HepG2 (cell line): Measurements from ENCODE around the gene OSBPL2. TPM values are rescaled to one million over a fixed set of nuclear protein-coding genes. Genes with fewer than 3 reads are reported as not detected.

Experiments
- ATAC-seq: fragments of 200-7000 bp; cut with Tn5 transposase; 3 replicates; pipeline ENCODE4 v1.9.1; 2020; ENCODE audit warnings: mild to moderate bottlenecking, moderate library complexity
- BruUV-seq: library from RNA; stranded (reverse); fragments of 400-500 nt; replicated peaks from 2 replicates; lab custom pipeline; 2021; lab: Mats Ljungman, UMichigan
- CTCF ChIA-PET: fragments of 300-600 bp; formaldehyde crosslinking; extraction: SDS; loops from one replicate; lab custom pipeline; 2021; ENCODE audit warnings: low total read pairs, inconsistent platforms, low intra/inter-chr PET ratio; lab: Yijun Ruan, JAX
- POLR2A ChIA-PET: fragments of 350-600 bp; sonication (Branson Sonifier 250); formaldehyde crosslinking; loops from one replicate; lab custom pipeline; 2020; ENCODE audit warnings: antibody characterized with exemption, inconsistent platforms; lab: Yijun Ruan, JAX
- DNase-seq: peaks from one replicate; pipeline ENCODE4 v3.0.0-alpha.2; 2015; ENCODE audit warnings: low spot score
- FAIRE-seq: peaks from 3 replicates; lab custom pipeline; 2011; peaks lifted over from hg19 to GRCh38; lab: Jason Lieb, UNC
- H2AFZ ChIP-seq: one replicate; pipeline ENCODE4 v1.6.1; 2011; ENCODE audit warnings: low read length, inconsistent platforms
- H3K27ac ChIP-seq: fragments of 300-600 bp; 3 replicates; pipeline ENCODE4 v1.8.0; 2011; ENCODE audit warnings: mixed run types, mild to moderate bottlenecking, mixed read lengths, low read length, inconsistent platforms; ENCODE audit not compliant: insufficient read depth; ENCODE audit errors: extremely low read length
- H3K27me3 ChIP-seq, 2 experiments: fragments of 200-600 bp in 1 of 2; 2 replicates in 1 of 2; 3 replicates in 1 of 2; pipeline versions ENCODE4 v1.6.0 to v1.8.0; 2011; ENCODE audit warnings: low read length in 2 of 2, mild to moderate bottlenecking in 2 of 2, moderate library complexity in 2 of 2, inconsistent platforms in 1 of 2; ENCODE audit not compliant: insufficient read depth in 2 of 2, control insufficient read depth in 1 of 2
- H3K36me3 ChIP-seq, 2 experiments: fragments of 200-600 bp in 1 of 2; replicated peaks in 1 of 2; 2 replicates in 1 of 2; 3 replicates in 1 of 2; pipeline versions ENCODE4 v1.5.1 to v1.8.0; 2011; ENCODE audit warnings: low read length in 2 of 2, inconsistent platforms in 1 of 2; ENCODE audit not compliant: insufficient read depth in 2 of 2, control insufficient read depth in 1 of 2
- H3K4me1 ChIP-seq: 2 replicates; pipeline ENCODE4 v1.5.1; 2012; ENCODE audit warnings: low read length, inconsistent platforms; ENCODE audit not compliant: insufficient read depth
- H3K4me2 ChIP-seq: 2 replicates; pipeline ENCODE4 v1.6.0; 2011; ENCODE audit warnings: low read depth, low read length, inconsistent platforms
- H3K4me3 ChIP-seq, 3 experiments: fragments of 200-600 bp in 1 of 3; sonication (generic), shearing (Covaris generic) in 1 of 3; replicated peaks in 1 of 3; 2 replicates each; pipeline ENCODE4 v1.5.1; 2011 to 2016; ENCODE audit warnings: low read length in 3 of 3, inconsistent platforms in 2 of 3, low read depth in 2 of 3, mild to moderate bottlenecking in 2 of 3, control low read depth in 1 of 3, mixed read lengths in 1 of 3; ENCODE audit not compliant: insufficient read depth in 1 of 3
- H3K79me2 ChIP-seq: one replicate; pipeline ENCODE4 v1.6.1; 2011; ENCODE audit warnings: low read length, inconsistent platforms; ENCODE audit not compliant: insufficient read depth
- H3K9ac ChIP-seq: 2 replicates; pipeline ENCODE4 v1.6.0; 2011; ENCODE audit warnings: mild to moderate bottlenecking, low read depth, low read length, inconsistent platforms; ENCODE audit not compliant: insufficient read depth
- H3K9me3 ChIP-seq: 2 replicates; pipeline ENCODE4 v1.5.1; 2012; ENCODE audit warnings: mild to moderate bottlenecking, low read length
- H4K20me1 ChIP-seq: 2 replicates; pipeline ENCODE4 v1.6.0; 2011; ENCODE audit warnings: inconsistent platforms, mild to moderate bottlenecking, low read length, moderate library complexity; ENCODE audit not compliant: insufficient read depth
- BHLHE40 ChIP-seq: IDR thresholded peaks from 2 replicates; pipeline ENCODE4 v1.6.1; 2011; ENCODE audit warnings: low read length, improper control_type of control experiment
- FOXJ3 ChIP-seq: sonication (generic); formaldehyde crosslinking; IDR thresholded peaks from 2 replicates; pipeline ENCODE4 v1.4.0; 2020; ENCODE audit warnings: missing genetic modification reagents, mild to moderate bottlenecking, borderline replicate concordance
- FOXK2 ChIP-seq: fragments of 450-650 bp; IDR thresholded peaks from 2 replicates; pipeline ENCODE4 v1.6.1; 2016
- HNF4G ChIP-seq, 2 experiments: sonication (generic) in 1 of 2; formaldehyde crosslinking in 1 of 2; IDR thresholded peaks; 2 replicates each; pipeline versions ENCODE4 v1.4.0 to v1.6.1; 2011 to 2020; ENCODE audit warnings: borderline replicate concordance in 2 of 2, low read depth in 2 of 2, mild to moderate bottlenecking in 2 of 2, low read length in 1 of 2, missing genetic modification reagents in 1 of 2, moderate library complexity in 1 of 2
- MAX ChIP-seq: IDR thresholded peaks from 2 replicates; pipeline ENCODE4 v1.6.1; 2012; ENCODE audit warnings: inconsistent platforms
- NAIF1 ChIP-seq: sonication (generic); formaldehyde crosslinking; IDR thresholded peaks from 2 replicates; pipeline ENCODE4 v1.5.0; 2020; ENCODE audit warnings: mild to moderate bottlenecking, missing genetic modification reagents, borderline replicate concordance
- REXO4 ChIP-seq: sonication (generic); formaldehyde crosslinking; IDR thresholded peaks from 2 replicates; pipeline ENCODE4 v1.8.0; 2022; ENCODE audit warnings: missing genetic modification reagents, mild to moderate bottlenecking, borderline replicate concordance
- TFDP2 ChIP-seq: sonication (generic); formaldehyde crosslinking; IDR thresholded peaks from 2 replicates; pipeline ENCODE4 v1.4.0; 2020; ENCODE audit warnings: missing genetic modification reagents
- THAP11 ChIP-seq: IDR thresholded peaks from 2 replicates; pipeline ENCODE4 v1.6.1; 2016; ENCODE audit warnings: missing biosample characterization, missing genetic modification reagents
- ZMYM4 ChIP-seq: sonication (generic); formaldehyde crosslinking; IDR thresholded peaks from 2 replicates; pipeline ENCODE4 v1.8.1; 2023; ENCODE audit warnings: mild to moderate bottlenecking, missing genetic modification reagents
- ZNF275 ChIP-seq: sonication (generic); formaldehyde crosslinking; IDR thresholded peaks from 2 replicates; pipeline ENCODE4 v1.8.0; 2022; ENCODE audit warnings: missing genetic modification reagents, mild to moderate bottlenecking, inconsistent platforms, borderline replicate concordance
- ZNF468 ChIP-seq: sonication (generic); formaldehyde crosslinking; IDR thresholded peaks from 2 replicates; pipeline ENCODE4 v1.8.0; 2022; ENCODE audit warnings: mild to moderate bottlenecking, moderate library complexity, missing genetic modification reagents
- ZNF510 ChIP-seq: sonication (generic); formaldehyde crosslinking; IDR thresholded peaks from 2 replicates; pipeline ENCODE4 v1.4.0; 2020; ENCODE audit warnings: low read depth, mild to moderate bottlenecking, missing genetic modification reagents
- ZNF550 ChIP-seq: sonication (generic); formaldehyde crosslinking; IDR thresholded peaks from 2 replicates; pipeline ENCODE4 v1.4.0; 2020; ENCODE audit warnings: mild to moderate bottlenecking, missing genetic modification reagents, borderline replicate concordance
- ZNF552 ChIP-seq: sonication (generic); formaldehyde crosslinking; IDR thresholded peaks from 2 replicates; pipeline ENCODE4 v1.9.0; 2022; ENCODE audit warnings: missing genetic modification reagents, mild to moderate bottlenecking, borderline replicate concordance
- ZNF652 ChIP-seq: IDR thresholded peaks from 2 replicates; pipeline ENCODE4 v1.6.1; 2016; ENCODE audit warnings: low read depth, borderline replicate concordance
- ZNF710 ChIP-seq: sonication (generic); formaldehyde crosslinking; IDR thresholded peaks from 2 replicates; pipeline ENCODE4 v1.5.0; 2020; ENCODE audit warnings: mild to moderate bottlenecking, missing genetic modification reagents, borderline replicate concordance
- ZNF777 ChIP-seq: sonication (generic); formaldehyde crosslinking; IDR thresholded peaks from 2 replicates; pipeline ENCODE4 v1.4.0; 2020; ENCODE audit warnings: missing genetic modification reagents
- ZSCAN9 ChIP-seq: IDR thresholded peaks from 2 replicates; pipeline ENCODE4 v1.6.1; 2016; ENCODE audit warnings: borderline replicate concordance
- whole genome bisulfite sequencing: methylation state at CpG from one replicate; pipeline ENCODE4 v1.1.6; 2017; ENCODE audit warnings: low lambda C conversion rate; 5-methylcytosine and 5-hydroxymethylcytosine counted together
- in situ Hi-C: cut with HindIII; loops from 2 replicates; pipeline ENCODE4 v1.10.0; 2017; ENCODE audit warnings: low pct_unique_long_range_greater_than_20kb; ENCODE audit not compliant: extremely low pct_ligation_motif_present
- intact Hi-C: fragments of 100-400 bp; cut with micrococcal nuclease; formaldehyde crosslinking; loops from one replicate; pipeline ENCODE4 v1.10.0; 2022; ENCODE audit not compliant: unreplicated experiment
- polyA plus RNA-seq, 8 experiments: library from polyadenylated mRNA; depleted of rRNA in 3 of 8; stranded (reverse) in 7 of 8; unstranded in 1 of 8; fragments of >200 nt; fragmentation: Illumina TruSeq in 4 of 8; extraction: Trizol in 4 of 8; gene quantifications; 2 replicates each; pipeline versions ENCODE4 v1.2.1 to v1.2.3, GENCODE V29; 2011 to 2016; ENCODE audit warnings: low read depth in 4 of 8, missing spikeins in 1 of 8, mixed read lengths in 1 of 8; ENCODE audit not compliant: insufficient read depth in 1 of 8
- total RNA-seq, 5 experiments: library from RNA; depleted of rRNA; stranded (reverse); fragments of >200 nt; fragmentation: Illumina TruSeq; extraction: Trizol; gene quantifications; 2 replicates each; pipeline ENCODE4 v1.2.3, GENCODE V29; 2016; ENCODE audit warnings: low read depth in 1 of 5

The OSBPL2 gene
- total and polyA plus RNA-seq, 2 of the 13 experiments (the other 11 are each of a cell fraction or from before 2014, with no cell fraction given) = 18.5 to 37.4 TPM

- no peaks in the 10 kb centered on the region for H3K9me3 ChIP-seq
- peaks cover 36% of the 10 kb centered on the region for H3K4me1 ChIP-seq
- peak overlapping the region; percentile 51 to 72 (median 63) for H3K4me3 ChIP-seq
- ATAC-seq = peak; percentile 12
- peak overlapping the region; percentile 90 for H3K4me2 ChIP-seq
- ChIA-PET POLR2A (interaction anchor here (0.6 kb wide), 1 partner anchor 62 kb away, joined by 4 read pairs; no protein-coding TSS in a partner anchor), CTCF (no interaction called here)
- peaks cover 31% of the 10 kb centered on the region for H3K79me2 ChIP-seq
- H3K9ac ChIP-seq = peak overlapping the region; percentile 45
- DNase-seq = peak; percentile 58
- BruUV-seq = no TSS peak
- 10% methylated on average over 25 of the region's 28 CpGs for WGBS
- FAIRE-seq = peak; percentile 15
- peaks cover 3 to 15% of the 10 kb centered on the region in 2 experiments; a peak in 4 of 5 replicates for H3K36me3 ChIP-seq
- H3K27ac ChIP-seq = peak overlapping the region; percentile 1
- intact Hi-C loops (loop anchor here (5.0 kb wide), 1 partner anchor 140 kb away; no protein-coding TSS in a partner anchor), in situ Hi-C loops (no loop called here)
- H4K20me1 ChIP-seq = peaks cover 30% of the 10 kb centered on the region
- peaks cover 5 to 18% of the 10 kb centered on the region in 2 experiments; a peak in 3 of 5 replicates for H3K27me3 ChIP-seq
- no peak overlapping the region for H2AFZ ChIP-seq
- TF ChIP-seq MAX = peak; percentile 77
- TF ChIP-seq THAP11 = no peak
- TF ChIP-seq ZNF510 (CRISPR knock-in tag) = 0 out of 2 replicates have a peak, but pooled peaks have one; percentile 27
- peak; percentile 32; the same call in 1 of the 2 replicates for TF ChIP-seq TFDP2 (CRISPR knock-in tag)
- TF ChIP-seq ZNF552 (CRISPR knock-in tag) = no peak
- 0 out of 2 replicates have a peak, but pooled peaks have one; percentile 6 for TF ChIP-seq ZMYM4 (CRISPR knock-in tag)
- TF ChIP-seq BHLHE40 = 0 out of 2 replicates have a peak, but pooled peaks have one; percentile 22
- TF ChIP-seq ZNF275 (CRISPR knock-in tag) = peak; percentile 30; the same call in 1 of the 2 replicates
- TF ChIP-seq ZNF652 (CRISPR knock-in tag) = no peak
- TF ChIP-seq NAIF1 (CRISPR knock-in tag) = no peak
- peak; percentile 79; the same call in 1 of the 2 replicates for TF ChIP-seq ZNF710
- TF ChIP-seq FOXJ3 (CRISPR knock-in tag) = no peak
- peak; percentile 35; the same call in 1 of the 2 replicates for TF ChIP-seq ZSCAN9 (CRISPR knock-in tag)
- TF ChIP-seq REXO4 (CRISPR knock-in tag) = peak; percentile 31; the same call in 1 of the 2 replicates
- TF ChIP-seq HNF4G (IDR thresholded peaks at IDR 0.05; ENCODE audit: borderline replicate concordance, low read depth, low read length) = no peak
- no peak for TF ChIP-seq HNF4G (CRISPR knock-in tag; IDR thresholded peaks at IDR 0.05; ENCODE audit: borderline replicate concordance, low read depth)
- TF ChIP-seq ZNF468 = 0 out of 2 replicates have a peak, but pooled peaks have one; percentile 53
- no peak for TF ChIP-seq ZNF777
- no peak for TF ChIP-seq FOXK2
- TF ChIP-seq ZNF550 = 0 out of 2 replicates have a peak, but pooled peaks have one; percentile 13
Observed at GRCh38 chr20:62236766-62237513, 1.4 kb upstream of the OSBPL2 start.
